ENCODE measurements around the gene TMEM167A. TPM values are rescaled to one million over a fixed set of nuclear protein-coding genes. Genes with fewer than 3 reads are reported as not detected.

Gene TMEM167A
- total RNA-seq, 4 donors from 2014 or later, result 21.4 to 34.5 (median 29.9) TPM

GRCh38 chr5:83093692-83094091 lies 16.5 kb upstream of the TMEM167A start:
- no peak for DNase-seq (ENCODE audit: extremely low spot score)
- H3K9me3 ChIP-seq, result peaks cover 0 to 21% (median 12%) of the 10 kb centered on the region in 4 donors
- WGBS, result 96% methylated on average over 4 of the region's 4 CpGs
- no peak for TF ChIP-seq CTCF (IDR thresholded peaks at IDR 0.05)
- no peak for TF ChIP-seq POLR2A (IDR thresholded peaks at IDR 0.05; ENCODE audit: low read depth)
- TF ChIP-seq EP300 (IDR thresholded peaks at IDR 0.05), result no peak
- TF ChIP-seq POLR2AphosphoS5 (IDR thresholded peaks at IDR 0.05), result no peak
- no peak overlapping the region for H3K4me3 ChIP-seq
- H3K4me1 ChIP-seq, result peaks cover 0 to 5% (median 0%) of the 10 kb centered on the region in 4 donors
- no peaks in the 10 kb centered on the region for H3K27me3 ChIP-seq
- intact Hi-C loops (cut with DNase I), result no loop called here
- H3K27ac ChIP-seq (replicated peaks in 1 of 4), result no peak overlapping the region
- H3K36me3 ChIP-seq, result no peaks in the 10 kb centered on the region

- H3K27me3 ChIP-seq, result no peaks in the 10 kb centered on the region
- 87% methylated on average over 2 of the region's 2 CpGs for WGBS
- H3K4me1 ChIP-seq, result no peaks in the 10 kb centered on the region
- no peak overlapping the region for H3K4me3 ChIP-seq
- peaks cover 0 to 21% (median 12%) of the 10 kb centered on the region in 4 donors for H3K9me3 ChIP-seq
- TF ChIP-seq CTCF (IDR thresholded peaks at IDR 0.05), result no peak
- TF ChIP-seq EP300 (IDR thresholded peaks at IDR 0.05), result no peak
- no peak for TF ChIP-seq POLR2AphosphoS5 (IDR thresholded peaks at IDR 0.05)
- TF ChIP-seq POLR2A (IDR thresholded peaks at IDR 0.05; ENCODE audit: low read depth), result no peak
- no peak for DNase-seq (ENCODE audit: extremely low spot score)
- H3K27ac ChIP-seq (replicated peaks in 1 of 4), result no peak overlapping the region
- no peaks in the 10 kb centered on the region for H3K36me3 ChIP-seq
- intact Hi-C loops (cut with DNase I), result no loop called here
Measured at GRCh38 chr5:83092619-83093018, 15.4 kb upstream of the TMEM167A start.

DNA sequence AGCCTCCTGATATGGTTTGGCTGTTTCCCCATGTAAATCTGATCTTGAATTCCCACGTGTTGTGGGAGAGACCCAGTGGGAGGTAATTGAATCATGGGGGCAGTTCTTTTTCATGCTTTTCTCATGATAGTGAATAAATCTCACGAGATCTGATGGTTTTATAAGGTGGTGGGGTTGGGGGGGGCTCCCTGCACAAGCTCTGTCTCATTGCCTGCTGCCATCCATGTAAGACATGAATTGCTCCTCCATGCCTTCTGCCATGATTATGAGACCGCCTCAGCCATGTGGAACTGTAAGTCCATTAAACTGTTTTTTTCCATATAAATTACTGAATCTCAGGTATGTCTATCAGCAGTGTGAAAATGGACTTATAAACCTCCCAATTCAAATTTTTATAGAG lies 13.0 kb upstream of the TMEM167A start:
- no peaks in the 10 kb centered on the region for H3K36me3 ChIP-seq
- H3K27ac ChIP-seq (replicated peaks in 1 of 4), result no peak overlapping the region
- H3K9me3 ChIP-seq, result peaks cover 0 to 21% (median 12%) of the 10 kb centered on the region in 4 donors
- no peaks in the 10 kb centered on the region for H3K4me1 ChIP-seq
- DNase-seq (ENCODE audit: extremely low spot score), result no peak
- no peak for TF ChIP-seq POLR2AphosphoS5 (IDR thresholded peaks at IDR 0.05)
- no peak for TF ChIP-seq CTCF (IDR thresholded peaks at IDR 0.05)
- TF ChIP-seq POLR2A (IDR thresholded peaks at IDR 0.05; ENCODE audit: low read depth), result no peak
- TF ChIP-seq EP300 (IDR thresholded peaks at IDR 0.05), result no peak
- intact Hi-C loops (cut with DNase I), result no loop called here
- H3K4me3 ChIP-seq, result no peak overlapping the region
- WGBS, result 95% methylated on average over 3 of the region's 3 CpGs
- H3K27me3 ChIP-seq, result no peaks in the 10 kb centered on the region

- Histone ChIP-seq H3K4me1 (no peaks in the 10 kb centered on the region), H3K27ac (replicated peaks in 1 of 4) (no peak overlapping the region), H3K27me3 (no peaks in the 10 kb centered on the region), H3K9me3 (no peaks in the 10 kb centered on the region), H3K4me3 (no peak overlapping the region), H3K36me3 (no peaks in the 10 kb centered on the region)
- TF ChIP-seq POLR2A (IDR thresholded peaks at IDR 0.05; ENCODE audit: low read depth), result no peak
- TF ChIP-seq POLR2AphosphoS5 (IDR thresholded peaks at IDR 0.05), result no peak
- TF ChIP-seq CTCF (IDR thresholded peaks at IDR 0.05), result no peak
- TF ChIP-seq EP300 (IDR thresholded peaks at IDR 0.05), result no peak
- WGBS, result 73% methylated on average over 2 of the region's 2 CpGs
- DNase-seq (ENCODE audit: extremely low spot score), result no peak
- intact Hi-C loops (cut with DNase I), result no loop called here
Measured at GRCh38 chr5:83085106-83085505, 7.9 kb upstream of the TMEM167A start.

GRCh38 chr5:83084336-83084735 lies 7.1 kb upstream of the TMEM167A start:
- no peak for DNase-seq (ENCODE audit: extremely low spot score)
- Histone ChIP-seq H3K36me3 (no peaks in the 10 kb centered on the region), H3K27me3 (no peaks in the 10 kb centered on the region), H3K4me3 (no peak overlapping the region), H3K9me3 (no peaks in the 10 kb centered on the region), H3K27ac (replicated peaks in 1 of 4) (no peak overlapping the region), H3K4me1 (no peaks in the 10 kb centered on the region)
- 91% methylated on average over 2 of the region's 2 CpGs for WGBS
- intact Hi-C loops (cut with DNase I), result no loop called here
- TF ChIP-seq POLR2AphosphoS5 (IDR thresholded peaks at IDR 0.05) (no peak), CTCF (IDR thresholded peaks at IDR 0.05) (no peak), EP300 (IDR thresholded peaks at IDR 0.05) (no peak), POLR2A (IDR thresholded peaks at IDR 0.05; ENCODE audit: low read depth) (no peak)

All from esophagus muscularis mucosa (tissue), 4 donors.